SK-N-SH treated with all-trans-retinoic acid at 6 μM for 48 hours (cell line): ENCODE results near the gene GPC2.
"Not testable (repeated sequence)": the region's sequence is repeated elsewhere in the genome, so short reads cannot be mapped to it uniquely, and the experiment has no call there.

Source experiments
- CSDC2 ChIP-seq: fragments of 250-450 bp; sonication (Bioruptor Pico); IDR thresholded peaks from 2 replicates; pipeline ENCODE4 v1.5.0; 2020; ENCODE audit warnings: mild to moderate bottlenecking, moderate library complexity
- GLIS3 ChIP-seq: fragments of 250-450 bp; sonication (Bioruptor Pico); IDR thresholded peaks from 2 replicates; pipeline ENCODE4 v1.5.0; 2020; ENCODE audit warnings: mild to moderate bottlenecking, moderate library complexity
- PPARA ChIP-seq: fragments of 250-450 bp; sonication (Bioruptor Pico); IDR thresholded peaks from 2 replicates; pipeline ENCODE4 v1.5.0; 2020; ENCODE audit warnings: mild to moderate bottlenecking, borderline replicate concordance
- RARB ChIP-seq: fragments of 250-450 bp; sonication (Bioruptor Pico); IDR thresholded peaks from 2 replicates; pipeline ENCODE4 v1.8.0; 2021; ENCODE audit warnings: mild to moderate bottlenecking, moderate library complexity
- SNAI2 ChIP-seq: fragments of 250-450 bp; sonication (Bioruptor Pico); IDR thresholded peaks from 2 replicates; pipeline ENCODE4 v1.5.0; 2020; ENCODE audit warnings: mild to moderate bottlenecking, moderate library complexity
- ZFP3 ChIP-seq: fragments of 250-450 bp; sonication (Bioruptor Pico); IDR thresholded peaks from 2 replicates; pipeline ENCODE4 v1.5.0; 2020; ENCODE audit warnings: mild to moderate bottlenecking, moderate library complexity
- ZNF70 ChIP-seq: fragments of 450-650 bp; formaldehyde crosslinking; IDR thresholded peaks from 2 replicates; pipeline ENCODE4 v1.5.0; 2020; ENCODE audit warnings: mild to moderate bottlenecking, moderate library complexity
- TF ChIP-seq, protein P1 (sequence below): fragments of 250-450 bp; sonication (Bioruptor Pico); IDR thresholded peaks from 2 replicates; pipeline ENCODE4 v1.8.0; 2020; ENCODE audit warnings: mild to moderate bottlenecking, moderate library complexity, borderline replicate concordance
- TF ChIP-seq, protein P2 (sequence below): fragments of 250-450 bp; sonication (Bioruptor Pico); IDR thresholded peaks from 2 replicates; pipeline ENCODE4 v1.5.1; 2020; ENCODE audit warnings: low read depth, mild to moderate bottlenecking, moderate library complexity
- TF ChIP-seq, protein P3 (sequence below): fragments of 250-450 bp; sonication (Bioruptor Pico); IDR thresholded peaks from 2 replicates; pipeline ENCODE4 v1.5.0; 2020; ENCODE audit warnings: mild to moderate bottlenecking, moderate library complexity
- TF ChIP-seq, protein P4 (sequence below): fragments of 250-450 bp; sonication (Bioruptor Pico); IDR thresholded peaks from 2 replicates; pipeline ENCODE4 v1.8.0; 2021; ENCODE audit warnings: low read depth, mild to moderate bottlenecking, moderate library complexity, borderline replicate concordance

DNA sequence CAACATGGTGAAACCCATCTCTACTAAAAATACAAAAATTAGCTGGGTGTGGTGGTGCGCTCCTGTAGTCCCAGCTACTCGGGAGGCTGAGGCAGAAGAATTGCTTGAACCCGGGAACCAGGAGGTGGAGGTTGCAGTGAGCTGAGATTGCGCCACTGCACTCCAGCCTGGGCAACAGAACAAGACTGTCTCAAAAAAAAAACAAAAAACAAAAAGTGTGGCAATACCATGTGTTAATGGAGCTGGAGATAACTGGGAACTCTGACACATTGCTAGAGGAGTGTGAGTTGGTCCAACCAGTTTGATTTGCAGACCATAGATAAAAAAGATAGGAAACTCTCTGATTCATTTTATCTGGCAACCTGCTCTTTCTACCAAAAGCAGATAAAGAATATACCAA is 30.8 kb downstream of the GPC2 start:
- TF ChIP-seq, protein P1, sequence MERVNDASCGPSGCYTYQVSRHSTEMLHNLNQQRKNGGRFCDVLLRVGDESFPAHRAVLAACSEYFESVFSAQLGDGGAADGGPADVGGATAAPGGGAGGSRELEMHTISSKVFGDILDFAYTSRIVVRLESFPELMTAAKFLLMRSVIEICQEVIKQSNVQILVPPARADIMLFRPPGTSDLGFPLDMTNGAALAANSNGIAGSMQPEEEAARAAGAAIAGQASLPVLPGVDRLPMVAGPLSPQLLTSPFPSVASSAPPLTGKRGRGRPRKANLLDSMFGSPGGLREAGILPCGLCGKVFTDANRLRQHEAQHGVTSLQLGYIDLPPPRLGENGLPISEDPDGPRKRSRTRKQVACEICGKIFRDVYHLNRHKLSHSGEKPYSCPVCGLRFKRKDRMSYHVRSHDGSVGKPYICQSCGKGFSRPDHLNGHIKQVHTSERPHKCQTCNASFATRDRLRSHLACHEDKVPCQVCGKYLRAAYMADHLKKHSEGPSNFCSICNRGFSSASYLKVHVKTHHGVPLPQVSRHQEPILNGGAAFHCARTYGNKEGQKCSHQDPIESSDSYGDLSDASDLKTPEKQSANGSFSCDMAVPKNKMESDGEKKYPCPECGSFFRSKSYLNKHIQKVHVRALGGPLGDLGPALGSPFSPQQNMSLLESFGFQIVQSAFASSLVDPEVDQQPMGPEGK (CRISPR knock-in tag): not testable (repeated sequence)
- not testable (repeated sequence) for TF ChIP-seq ZFP3, GLIS3, RARB, ZNF70, PPARA, SNAI2, CSDC2 (CRISPR knock-in tag)
- TF ChIP-seq, protein P2, sequence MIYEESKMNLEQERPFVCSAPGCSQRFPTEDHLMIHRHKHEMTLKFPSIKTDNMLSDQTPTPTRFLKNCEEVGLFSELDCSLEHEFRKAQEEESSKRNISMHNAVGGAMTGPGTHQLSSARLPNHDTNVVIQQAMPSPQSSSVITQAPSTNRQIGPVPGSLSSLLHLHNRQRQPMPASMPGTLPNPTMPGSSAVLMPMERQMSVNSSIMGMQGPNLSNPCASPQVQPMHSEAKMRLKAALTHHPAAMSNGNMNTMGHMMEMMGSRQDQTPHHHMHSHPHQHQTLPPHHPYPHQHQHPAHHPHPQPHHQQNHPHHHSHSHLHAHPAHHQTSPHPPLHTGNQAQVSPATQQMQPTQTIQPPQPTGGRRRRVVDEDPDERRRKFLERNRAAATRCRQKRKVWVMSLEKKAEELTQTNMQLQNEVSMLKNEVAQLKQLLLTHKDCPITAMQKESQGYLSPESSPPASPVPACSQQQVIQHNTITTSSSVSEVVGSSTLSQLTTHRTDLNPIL: not testable (repeated sequence)
- TF ChIP-seq, protein P3, sequence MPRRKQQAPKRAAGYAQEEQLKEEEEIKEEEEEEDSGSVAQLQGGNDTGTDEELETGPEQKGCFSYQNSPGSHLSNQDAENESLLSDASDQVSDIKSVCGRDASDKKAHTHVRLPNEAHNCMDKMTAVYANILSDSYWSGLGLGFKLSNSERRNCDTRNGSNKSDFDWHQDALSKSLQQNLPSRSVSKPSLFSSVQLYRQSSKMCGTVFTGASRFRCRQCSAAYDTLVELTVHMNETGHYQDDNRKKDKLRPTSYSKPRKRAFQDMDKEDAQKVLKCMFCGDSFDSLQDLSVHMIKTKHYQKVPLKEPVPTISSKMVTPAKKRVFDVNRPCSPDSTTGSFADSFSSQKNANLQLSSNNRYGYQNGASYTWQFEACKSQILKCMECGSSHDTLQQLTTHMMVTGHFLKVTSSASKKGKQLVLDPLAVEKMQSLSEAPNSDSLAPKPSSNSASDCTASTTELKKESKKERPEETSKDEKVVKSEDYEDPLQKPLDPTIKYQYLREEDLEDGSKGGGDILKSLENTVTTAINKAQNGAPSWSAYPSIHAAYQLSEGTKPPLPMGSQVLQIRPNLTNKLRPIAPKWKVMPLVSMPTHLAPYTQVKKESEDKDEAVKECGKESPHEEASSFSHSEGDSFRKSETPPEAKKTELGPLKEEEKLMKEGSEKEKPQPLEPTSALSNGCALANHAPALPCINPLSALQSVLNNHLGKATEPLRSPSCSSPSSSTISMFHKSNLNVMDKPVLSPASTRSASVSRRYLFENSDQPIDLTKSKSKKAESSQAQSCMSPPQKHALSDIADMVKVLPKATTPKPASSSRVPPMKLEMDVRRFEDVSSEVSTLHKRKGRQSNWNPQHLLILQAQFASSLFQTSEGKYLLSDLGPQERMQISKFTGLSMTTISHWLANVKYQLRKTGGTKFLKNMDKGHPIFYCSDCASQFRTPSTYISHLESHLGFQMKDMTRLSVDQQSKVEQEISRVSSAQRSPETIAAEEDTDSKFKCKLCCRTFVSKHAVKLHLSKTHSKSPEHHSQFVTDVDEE (CRISPR knock-in tag): not testable (repeated sequence)
- TF ChIP-seq, protein P4, sequence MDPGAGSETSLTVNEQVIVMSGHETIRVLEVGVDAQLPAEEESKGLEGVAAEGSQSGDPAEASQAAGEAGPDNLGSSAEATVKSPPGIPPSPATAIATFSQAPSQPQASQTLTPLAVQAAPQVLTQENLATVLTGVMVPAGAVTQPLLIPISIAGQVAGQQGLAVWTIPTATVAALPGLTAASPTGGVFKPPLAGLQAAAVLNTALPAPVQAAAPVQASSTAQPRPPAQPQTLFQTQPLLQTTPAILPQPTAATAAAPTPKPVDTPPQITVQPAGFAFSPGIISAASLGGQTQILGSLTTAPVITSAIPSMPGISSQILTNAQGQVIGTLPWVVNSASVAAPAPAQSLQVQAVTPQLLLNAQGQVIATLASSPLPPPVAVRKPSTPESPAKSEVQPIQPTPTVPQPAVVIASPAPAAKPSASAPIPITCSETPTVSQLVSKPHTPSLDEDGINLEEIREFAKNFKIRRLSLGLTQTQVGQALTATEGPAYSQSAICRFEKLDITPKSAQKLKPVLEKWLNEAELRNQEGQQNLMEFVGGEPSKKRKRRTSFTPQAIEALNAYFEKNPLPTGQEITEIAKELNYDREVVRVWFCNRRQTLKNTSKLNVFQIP: not testable (repeated sequence)
